Cardiac muscle cell (in vitro differentiated cells and primary cell): ENCODE measurements around the gene GPR50. TPM values are rescaled to one million over a fixed set of nuclear protein-coding genes. Genes with fewer than 3 reads are reported as not detected.

Experiments used
- DNase-seq, 2 donors: peaks; one replicate each; pipeline versions ENCODE4 v3.0.0 to v3.0.0-alpha.2; 2010 to 2017; ENCODE audit warnings: low read depth in 1 of 2, low spot score in 1 of 2
- H3K27ac ChIP-seq: fragments of 200-600 bp; sonication (generic); 2 replicates; pipeline ENCODE4 v1.5.1; 2016
- H3K27me3 ChIP-seq: fragments of 200-600 bp; sonication (generic); 2 replicates; pipeline ENCODE4 v1.6.0; 2016; ENCODE audit warnings: control low read depth
- H3K36me3 ChIP-seq: fragments of 200-600 bp; sonication (generic); 2 replicates; pipeline ENCODE4 v1.5.1; 2016; ENCODE audit warnings: control low read depth
- H3K4me1 ChIP-seq: fragments of 200-600 bp; sonication (generic); 2 replicates; pipeline ENCODE4 v1.8.1; 2017; ENCODE audit warnings: low read depth, mild to moderate bottlenecking, mixed run types
- H3K4me3 ChIP-seq: fragments of 200-600 bp; sonication (generic); 2 replicates; pipeline ENCODE4 v1.5.1; 2016; ENCODE audit warnings: mild to moderate bottlenecking
- H3K9me3 ChIP-seq: fragments of 200-600 bp; sonication (generic); 2 replicates; pipeline ENCODE4 v1.5.1; 2017; ENCODE audit warnings: low read depth, mild to moderate bottlenecking, control low read depth
- CTCF ChIP-seq: IDR thresholded peaks from 2 replicates; pipeline ENCODE4 v1.5.1; 2012; ENCODE audit warnings: low read depth, mild to moderate bottlenecking, low read length
- polyA plus RNA-seq: library from polyadenylated mRNA; unstranded; fragments of >200 nt; fragmentation: Nextera tagmentation; extraction: Ambion mirVana; gene quantifications from 2 replicates; pipeline ENCODE4 v1.2.1, GENCODE V29; 2016
- total RNA-seq: library from RNA; depleted of rRNA; stranded (reverse); fragments of >200 nt; gene quantifications from 2 replicates; pipeline ENCODE4 v1.2.3, GENCODE V29; 2016

GPR50 gene
- total and polyA plus RNA-seq, 2 experiments from 2014 or later, result 0.24 TPM; not detected in 1

- Histone ChIP-seq H3K36me3 (no peaks in the 10 kb centered on the region), H3K27ac (no peak overlapping the region), H3K4me1 (no peaks in the 10 kb centered on the region), H3K9me3 (no peaks in the 10 kb centered on the region), H3K4me3 (no peak overlapping the region), H3K27me3 (peaks cover 10% of the 10 kb centered on the region)
- no peak for TF ChIP-seq CTCF
- no peak for DNase-seq
These were observed 50.6 kb downstream of the GPR50 start for GRCh38 chrX:151226941-151227340.

- H3K36me3 ChIP-seq, result no peaks in the 10 kb centered on the region
- no peak overlapping the region for H3K27ac ChIP-seq
- H3K27me3 ChIP-seq, result peaks cover 10% of the 10 kb centered on the region
- no peaks in the 10 kb centered on the region for H3K9me3 ChIP-seq
- no peaks in the 10 kb centered on the region for H3K4me1 ChIP-seq
- TF ChIP-seq CTCF, result no peak
- DNase-seq, result no peak
- no peak overlapping the region for H3K4me3 ChIP-seq
These were observed 51.2 kb downstream of the GPR50 start for GRCh38 chrX:151227627-151228026.

- H3K27ac ChIP-seq, result no peak overlapping the region
- H3K27me3 ChIP-seq, result peaks cover 10% of the 10 kb centered on the region
- TF ChIP-seq CTCF, result no peak
- no peaks in the 10 kb centered on the region for H3K4me1 ChIP-seq
- no peaks in the 10 kb centered on the region for H3K36me3 ChIP-seq
- H3K4me3 ChIP-seq, result no peak overlapping the region
- H3K9me3 ChIP-seq, result no peaks in the 10 kb centered on the region
- DNase-seq, result no peak
These were observed 52.6 kb downstream of the GPR50 start for GRCh38 chrX:151228935-151229334.

Other genes with a start within 250 kb of the GPR50 start
- 56.5 and 117 TPM in 2 replicates for gene HMGB3, start 193.2 kb upstream of the GPR50 start, total RNA-seq
- gene HMGB3, start 193.2 kb upstream of the GPR50 start, polyA plus RNA-seq, result 120 and 184 TPM in 2 replicates
- gene VMA21, start 220.6 kb downstream of the GPR50 start, total RNA-seq, result 21.5 and 22.4 TPM in 2 replicates
- 17.6 and 26.1 TPM in 2 replicates for gene VMA21, start 220.6 kb downstream of the GPR50 start, polyA plus RNA-seq